Measurements from ENCODE around the gene TMEM131.

TMEM131 gene

DNA sequence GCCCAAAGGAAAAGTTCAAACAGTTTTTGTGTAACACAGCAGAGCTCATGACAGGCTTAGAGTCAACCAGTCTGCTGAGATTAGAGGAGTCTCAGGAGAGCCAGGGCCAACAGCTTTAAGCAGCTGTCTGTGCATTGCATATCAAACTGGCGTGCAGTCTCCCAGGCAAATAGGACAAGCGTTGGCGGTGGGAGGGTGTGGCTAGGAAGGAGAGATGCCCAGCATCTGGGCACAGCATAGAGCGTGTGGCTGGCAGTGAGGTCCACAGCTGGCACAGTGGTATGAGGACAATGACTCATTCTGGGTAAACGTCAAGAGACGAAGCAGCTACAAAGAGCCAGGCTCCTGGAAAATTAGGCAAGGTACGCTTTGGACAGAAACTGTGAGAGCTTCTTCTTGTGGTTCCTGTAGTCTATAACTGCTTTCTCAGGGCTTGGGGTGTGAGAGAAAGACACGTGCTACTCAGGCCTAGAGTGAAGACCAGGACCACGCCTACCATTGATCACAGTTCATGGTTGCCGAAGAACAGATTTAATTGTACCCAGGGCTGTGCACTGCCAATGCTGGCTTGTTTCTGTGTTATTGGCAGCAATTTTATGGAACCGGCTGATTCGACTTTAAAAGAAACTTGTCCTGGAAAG, 267.5 kb downstream of the TMEM131 start:
- TF ChIP-seq, protein P1, sequence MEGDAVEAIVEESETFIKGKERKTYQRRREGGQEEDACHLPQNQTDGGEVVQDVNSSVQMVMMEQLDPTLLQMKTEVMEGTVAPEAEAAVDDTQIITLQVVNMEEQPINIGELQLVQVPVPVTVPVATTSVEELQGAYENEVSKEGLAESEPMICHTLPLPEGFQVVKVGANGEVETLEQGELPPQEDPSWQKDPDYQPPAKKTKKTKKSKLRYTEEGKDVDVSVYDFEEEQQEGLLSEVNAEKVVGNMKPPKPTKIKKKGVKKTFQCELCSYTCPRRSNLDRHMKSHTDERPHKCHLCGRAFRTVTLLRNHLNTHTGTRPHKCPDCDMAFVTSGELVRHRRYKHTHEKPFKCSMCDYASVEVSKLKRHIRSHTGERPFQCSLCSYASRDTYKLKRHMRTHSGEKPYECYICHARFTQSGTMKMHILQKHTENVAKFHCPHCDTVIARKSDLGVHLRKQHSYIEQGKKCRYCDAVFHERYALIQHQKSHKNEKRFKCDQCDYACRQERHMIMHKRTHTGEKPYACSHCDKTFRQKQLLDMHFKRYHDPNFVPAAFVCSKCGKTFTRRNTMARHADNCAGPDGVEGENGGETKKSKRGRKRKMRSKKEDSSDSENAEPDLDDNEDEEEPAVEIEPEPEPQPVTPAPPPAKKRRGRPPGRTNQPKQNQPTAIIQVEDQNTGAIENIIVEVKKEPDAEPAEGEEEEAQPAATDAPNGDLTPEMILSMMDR (IDR thresholded peaks at IDR 0.05; ENCODE audit: low read depth, low read length): no peak
- DNase-seq (ENCODE audit: extremely low read depth, low read depth): no peak

DNA sequence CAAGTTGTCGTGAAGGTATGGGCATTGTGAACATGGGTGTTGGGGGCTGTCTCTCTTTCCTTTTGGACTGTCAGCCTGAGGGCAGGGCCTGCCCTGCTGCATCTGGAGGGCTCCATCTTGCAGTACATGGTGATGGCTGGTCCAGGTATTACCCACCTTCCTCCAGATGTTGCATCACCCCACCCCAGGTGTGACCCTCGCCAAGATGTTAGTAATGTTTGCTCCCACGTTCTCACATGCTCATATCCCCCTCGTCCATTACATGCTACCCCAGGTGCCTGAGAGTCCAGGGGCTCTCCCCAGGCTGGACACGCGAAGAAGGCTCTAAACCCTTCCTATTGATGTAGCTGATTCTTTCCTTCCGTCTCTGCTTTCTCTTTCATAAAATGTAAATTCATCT, 268.5 kb downstream of the TMEM131 start:
- TF ChIP-seq, protein P1 (IDR thresholded peaks at IDR 0.05; ENCODE audit: low read depth, low read length): no peak
- no peak for DNase-seq (ENCODE audit: extremely low read depth, low read depth)

DNA sequence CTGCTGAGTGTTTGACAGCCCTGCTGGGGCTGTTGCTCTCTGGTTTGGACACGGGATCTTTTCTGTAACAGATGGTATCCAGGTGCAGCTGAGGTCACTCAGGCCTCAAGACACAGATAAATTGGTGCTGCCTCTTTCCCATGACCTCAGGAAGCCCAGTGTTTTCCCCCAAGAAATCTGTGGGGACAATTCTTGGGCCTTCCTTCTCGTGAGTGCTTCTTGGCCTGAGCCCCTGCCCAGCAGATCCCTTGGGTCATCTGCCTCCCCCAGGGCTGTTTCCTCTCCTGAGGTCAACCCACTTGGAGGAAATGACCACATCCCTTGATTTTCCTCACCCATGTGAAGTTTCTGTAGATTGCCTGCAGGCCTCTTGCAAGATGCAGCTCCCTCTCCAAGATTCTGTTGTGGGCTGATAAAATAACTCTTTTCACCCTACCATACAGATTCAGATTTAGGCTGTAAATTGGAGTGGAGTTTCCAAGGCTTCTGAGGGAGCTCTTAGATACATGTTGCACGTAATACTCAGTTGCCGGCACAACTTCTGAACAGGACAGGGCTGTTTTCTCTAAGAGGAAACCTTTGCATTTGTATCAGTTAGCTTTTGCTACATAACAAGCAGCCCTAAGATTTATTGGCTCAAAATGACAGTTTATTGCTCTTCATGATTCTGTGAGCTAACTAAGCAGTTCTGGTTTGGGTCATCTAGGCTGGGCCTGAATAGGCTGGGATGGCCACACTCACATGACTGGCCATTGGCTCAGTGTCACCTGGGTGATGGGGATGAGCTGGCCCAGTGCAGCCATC, 269.3 kb downstream of the TMEM131 start:
- TF ChIP-seq, protein P1 (IDR thresholded peaks at IDR 0.05; ENCODE audit: low read depth, low read length): no peak
- DNase-seq (ENCODE audit: extremely low read depth, low read depth): no peak

DNA sequence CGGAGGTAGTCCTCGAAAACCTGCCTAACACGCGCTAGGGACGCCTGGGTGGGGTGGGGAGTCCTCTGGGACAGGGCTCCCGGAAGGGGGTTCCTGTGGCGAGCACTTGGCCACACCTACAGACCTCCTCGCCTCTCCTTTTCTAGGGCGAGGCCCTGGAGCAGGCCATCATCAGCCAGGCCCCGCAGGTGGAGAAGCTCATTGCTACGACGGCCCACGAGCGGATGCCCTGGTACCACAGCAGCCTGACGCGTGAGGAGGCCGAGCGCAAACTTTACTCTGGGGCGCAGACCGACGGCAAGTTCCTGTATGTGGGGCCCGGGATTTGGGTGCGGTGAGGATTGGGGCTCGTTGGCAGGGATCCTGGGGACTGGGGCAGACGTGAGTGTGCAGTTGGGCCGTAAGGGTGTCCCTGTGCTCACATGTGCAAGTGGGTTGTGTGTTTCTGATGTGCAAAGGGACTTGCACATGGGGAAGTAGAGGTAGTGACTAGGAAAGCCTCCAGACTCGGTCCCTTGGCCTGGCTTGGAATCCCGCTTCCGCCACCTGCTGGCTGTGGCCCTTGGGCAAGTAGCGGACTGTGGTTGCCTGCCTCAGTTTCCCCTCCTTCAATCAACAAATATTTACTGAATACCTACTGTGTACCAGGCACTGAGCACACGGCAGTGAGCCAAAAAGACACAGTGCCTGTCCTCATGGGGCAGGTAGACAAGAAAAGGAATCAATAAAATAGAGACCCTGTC, 270.6 kb downstream of the TMEM131 start:
- no peak for DNase-seq (ENCODE audit: extremely low read depth, low read depth)
- TF ChIP-seq, protein P1 (IDR thresholded peaks at IDR 0.05; ENCODE audit: low read depth, low read length): no peak

DNA sequence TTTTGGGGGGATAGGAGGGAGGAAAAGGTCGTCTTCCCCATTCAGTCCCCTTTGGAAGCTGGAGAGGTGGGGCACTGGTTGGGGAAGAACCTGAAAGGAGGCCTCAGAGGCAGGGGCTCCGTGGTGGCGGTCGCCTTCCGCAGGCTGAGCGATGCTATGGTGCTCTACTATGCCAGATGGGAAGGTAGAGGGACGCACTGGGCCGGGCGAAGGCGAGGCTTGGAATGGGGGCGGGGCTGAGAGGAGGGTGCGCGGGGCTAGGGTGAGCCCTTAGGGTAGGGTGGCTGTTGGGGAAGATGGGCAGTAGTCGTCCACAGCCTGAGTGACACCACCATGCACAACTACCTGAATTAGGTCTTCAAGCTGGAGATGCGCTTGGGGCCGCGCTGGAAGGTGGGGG, 271.2 kb downstream of the TMEM131 start:
- no peak for DNase-seq (ENCODE audit: extremely low read depth, low read depth)
- TF ChIP-seq, protein P1 (IDR thresholded peaks at IDR 0.05; ENCODE audit: low read depth, low read length): no peak

DNA sequence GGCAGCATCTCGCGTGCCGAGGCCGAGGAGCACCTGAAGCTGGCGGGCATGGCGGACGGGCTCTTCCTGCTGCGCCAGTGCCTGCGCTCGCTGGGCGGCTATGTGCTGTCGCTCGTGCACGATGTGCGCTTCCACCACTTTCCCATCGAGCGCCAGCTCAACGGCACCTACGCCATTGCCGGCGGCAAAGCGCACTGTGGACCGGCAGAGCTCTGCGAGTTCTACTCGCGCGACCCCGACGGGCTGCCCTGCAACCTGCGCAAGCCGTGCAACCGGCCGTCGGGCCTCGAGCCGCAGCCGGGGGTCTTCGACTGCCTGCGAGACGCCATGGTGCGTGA, 271.7 kb downstream of the TMEM131 start:
- no peak for DNase-seq (ENCODE audit: extremely low read depth, low read depth)
- TF ChIP-seq, protein P1 (IDR thresholded peaks at IDR 0.05; ENCODE audit: low read depth, low read length): no peak

Measured in AG09319 (cell line).